Liver (tissue), 9 donors: ENCODE results near the gene CD7. TPM values are rescaled to one million over a fixed set of nuclear protein-coding genes. Genes with fewer than 3 reads are reported as not detected.

Experiments
- DNase-seq: peaks from one replicate; pipeline ENCODE4 v3.0.0-alpha.2; 2017; ENCODE audit warnings: low spot score
- H3K27ac ChIP-seq, 2 donors: one replicate each; pipeline ENCODE4 v1.7.0; 2013; ENCODE audit warnings: inconsistent platforms in 2 of 2, low read length in 2 of 2, control low read depth in 1 of 2, low read depth in 1 of 2, mild to moderate bottlenecking in 1 of 2
- H3K27me3 ChIP-seq, 4 donors: one replicate each; pipeline versions ENCODE4 v1.6.1 to v1.7.0; 2013; ENCODE audit warnings: low read length in 3 of 4, inconsistent platforms in 1 of 4, mild to moderate bottlenecking in 1 of 4, moderate library complexity in 1 of 4; ENCODE audit not compliant: control insufficient read depth in 4 of 4, insufficient read depth in 4 of 4
- H3K36me3 ChIP-seq, 4 donors: one replicate each; pipeline versions ENCODE4 v1.6.1 to v1.7.0; 2013; ENCODE audit warnings: low read length in 3 of 4, mild to moderate bottlenecking in 3 of 4, low read depth in 1 of 4, moderate library complexity in 1 of 4; ENCODE audit not compliant: control insufficient read depth in 4 of 4, insufficient read depth in 3 of 4
- H3K4me1 ChIP-seq, 4 donors: one replicate each; pipeline versions ENCODE4 v1.6.1 to v1.7.0; 2013; ENCODE audit warnings: low read length in 3 of 4, mild to moderate bottlenecking in 3 of 4, moderate library complexity in 1 of 4; ENCODE audit not compliant: control insufficient read depth in 4 of 4, insufficient read depth in 4 of 4
- H3K4me3 ChIP-seq, 3 donors: one replicate each; pipeline versions ENCODE4 v1.6.1 to v1.7.0; 2013; ENCODE audit warnings: low read length in 3 of 3, control low read depth in 1 of 3, low read depth in 1 of 3, mild to moderate bottlenecking in 1 of 3
- H3K9ac ChIP-seq, 2 donors: one replicate each; pipeline ENCODE4 v1.7.0; 2013; ENCODE audit warnings: low read length in 2 of 2, mild to moderate bottlenecking in 2 of 2, moderate library complexity in 2 of 2, control low read depth in 1 of 2, low read depth in 1 of 2
- H3K9me3 ChIP-seq, 4 donors: one replicate each; pipeline versions ENCODE4 v1.6.1 to v1.7.0; 2013; ENCODE audit warnings: low read length in 3 of 4; ENCODE audit not compliant: control insufficient read depth in 4 of 4
- ATF3 ChIP-seq: IDR thresholded peaks from 2 replicates; pipeline ENCODE4 v1.6.1; 2016; ENCODE audit warnings: antibody characterized with exemption
- CTCF ChIP-seq: fragments of 150-350 bp; IDR thresholded peaks from 2 replicates; pipeline ENCODE4 v1.5.1; 2017; ENCODE audit warnings: improper control_type of control experiment, low read depth, low read length; ENCODE audit not compliant: missing input control
- EGR1 ChIP-seq, 2 donors: IDR thresholded peaks; 2 replicates each; pipeline ENCODE4 v1.6.1; 2016 to 2018; ENCODE audit warnings: antibody characterized with exemption in 2 of 2, low read depth in 2 of 2
- FOXA1 ChIP-seq: IDR thresholded peaks from 2 replicates; pipeline ENCODE4 v1.6.1; 2016; ENCODE audit warnings: antibody characterized with exemption
- FOXA2 ChIP-seq: IDR thresholded peaks from 2 replicates; pipeline ENCODE4 v1.6.1; 2016; ENCODE audit warnings: antibody characterized with exemption
- GABPA ChIP-seq, 2 donors: IDR thresholded peaks in 1 of 2; conservative IDR thresholded peaks in 1 of 2; 2 replicates each; pipeline ENCODE4 v1.6.1; 2016; ENCODE audit warnings: antibody characterized with exemption in 2 of 2, mild to moderate bottlenecking in 1 of 2, moderate library complexity in 1 of 2
- HNF4A ChIP-seq, 2 donors: conservative IDR thresholded peaks; 2 replicates each; pipeline ENCODE4 v1.6.1; 2016; ENCODE audit warnings: antibody characterized with exemption in 2 of 2, mild to moderate bottlenecking in 2 of 2
- HNF4G ChIP-seq: IDR thresholded peaks from 2 replicates; pipeline ENCODE4 v1.6.1; 2016; ENCODE audit warnings: antibody characterized with exemption
- JUND ChIP-seq, 2 donors: IDR thresholded peaks; 2 replicates each; pipeline ENCODE4 v1.6.1; 2016; ENCODE audit warnings: antibody characterized with exemption in 2 of 2
- NR2F2 ChIP-seq: IDR thresholded peaks from 2 replicates; pipeline ENCODE4 v1.6.1; 2016; ENCODE audit warnings: antibody characterized with exemption
- RAD21 ChIP-seq, 2 donors: IDR thresholded peaks; 2 replicates each; pipeline ENCODE4 v1.6.1; 2016; ENCODE audit warnings: antibody characterized with exemption in 2 of 2, mild to moderate bottlenecking in 2 of 2
- RXRA ChIP-seq, 2 donors: IDR thresholded peaks; 2 replicates each; pipeline ENCODE4 v1.6.1; 2017 to 2018; ENCODE audit warnings: antibody characterized with exemption in 2 of 2, mild to moderate bottlenecking in 1 of 2
- SP1 ChIP-seq: IDR thresholded peaks from 2 replicates; pipeline ENCODE4 v1.6.1; 2018; ENCODE audit warnings: antibody characterized with exemption, mild to moderate bottlenecking
- YY1 ChIP-seq: IDR thresholded peaks from 2 replicates; pipeline ENCODE4 v1.6.1; 2016; ENCODE audit warnings: antibody characterized with exemption, mild to moderate bottlenecking
- ZBTB33 ChIP-seq: IDR thresholded peaks from 2 replicates; pipeline ENCODE4 v1.6.1; 2016; ENCODE audit warnings: antibody characterized with exemption
- WGBS: extraction: QIAGEN DNeasy Blood & Tissue Kit; methylation state at CpG from one replicate; pipeline ENCODE4 v1.1.7; 2013; 5-methylcytosine and 5-hydroxymethylcytosine counted together
- polyA plus RNA-seq, 2 donors: library from polyadenylated mRNA; stranded (reverse) in 1 of 2; unstranded in 1 of 2; fragments of 200-250 nt in 1 of 2; fragments of >200 nt in 1 of 2; fragmentation: Nextera tagmentation in 1 of 2; extraction: Ambion mirVana in 1 of 2; gene quantifications; one replicate each; pipeline versions ENCODE4 v1.2.1 to v1.2.3, GENCODE V29; 2013 to 2015
- total RNA-seq, 2 donors: library from RNA; depleted of rRNA; stranded (reverse); fragments of >200 nt; gene quantifications; one replicate each; pipeline ENCODE4 v1.2.3, GENCODE V29; 2014
- donor health status: healthy.
- donor health status: healthy.
- donor health status: healthy.
- donor health status: healthy.
- donor health status: healthy.

CD7 gene
- total and polyA plus RNA-seq, 4 donors: 1.0 to 1.5 (median 1.4) TPM

- WGBS: 97% methylated on average over 5 of the region's 5 CpGs
- Histone ChIP-seq H3K9me3 (no peaks in the 10 kb centered on the region), H3K9ac (no peak overlapping the region), H3K27ac (no peak overlapping the region), H3K4me3 (no peak overlapping the region), H3K36me3 (peaks cover 0 to under 1% (median 0%) of the 10 kb centered on the region in 4 donors), H3K4me1 (peaks cover 2 to 16% (median 10%) of the 10 kb centered on the region in 4 donors), H3K27me3 (no peaks in the 10 kb centered on the region)
- TF ChIP-seq JUND (IDR thresholded peaks at IDR 0.05) (no peak), RAD21 (IDR thresholded peaks at IDR 0.05) (no peak), YY1 (no peak), GABPA (IDR thresholded peaks at IDR 0.05 in 1 of 2, conservative IDR thresholded peaks at IDR 0.05 in 1 of 2) (no peak), HNF4G (no peak), CTCF (no peak), EGR1 (IDR thresholded peaks at IDR 0.05; ENCODE audit: low read depth in 2 of 2) (no peak)
- DNase-seq: no peak
Observed at GRCh38 chr17:82276938-82277337, 40.5 kb downstream of the CD7 start.

GRCh38 chr17:82275326-82275725 lies 42.1 kb downstream of the CD7 start:
- no peak overlapping the region for H3K27ac ChIP-seq
- H3K4me1 ChIP-seq: peaks cover 10 to 31% (median 21%) of the 10 kb centered on the region in 4 donors
- H3K36me3 ChIP-seq: peaks cover 0 to 6% (median under 1%) of the 10 kb centered on the region in 4 donors
- no peak for DNase-seq
- TF ChIP-seq NR2F2 (no peak), JUND (IDR thresholded peaks at IDR 0.05) (no peak), SP1 (no peak), ZBTB33 (no peak), YY1 (no peak), ATF3 (no peak), CTCF (no peak), GABPA (IDR thresholded peaks at IDR 0.05 in 1 of 2, conservative IDR thresholded peaks at IDR 0.05 in 1 of 2) (no peak), RXRA (IDR thresholded peaks at IDR 0.05) (no peak), FOXA2 (no peak), RAD21 (IDR thresholded peaks at IDR 0.05) (no peak), EGR1 (IDR thresholded peaks at IDR 0.05; ENCODE audit: low read depth in 2 of 2) (no peak), HNF4A (conservative IDR thresholded peaks at IDR 0.05) (no peak), FOXA1 (no peak)
- no peaks in the 10 kb centered on the region for H3K27me3 ChIP-seq
- 94% methylated on average over 14 of the region's 14 CpGs for WGBS
- H3K9ac ChIP-seq: no peak overlapping the region
- H3K9me3 ChIP-seq: no peaks in the 10 kb centered on the region
- no peak overlapping the region for H3K4me3 ChIP-seq
